ENCODE results near the gene NMNAT2. TPM values are rescaled to one million over a fixed set of nuclear protein-coding genes. Genes with fewer than 3 reads are reported as not detected.

Gene NMNAT2
- total and polyA plus RNA-seq, 2 donors from 2014 or later = 0.17 to 2.0 TPM

DNA sequence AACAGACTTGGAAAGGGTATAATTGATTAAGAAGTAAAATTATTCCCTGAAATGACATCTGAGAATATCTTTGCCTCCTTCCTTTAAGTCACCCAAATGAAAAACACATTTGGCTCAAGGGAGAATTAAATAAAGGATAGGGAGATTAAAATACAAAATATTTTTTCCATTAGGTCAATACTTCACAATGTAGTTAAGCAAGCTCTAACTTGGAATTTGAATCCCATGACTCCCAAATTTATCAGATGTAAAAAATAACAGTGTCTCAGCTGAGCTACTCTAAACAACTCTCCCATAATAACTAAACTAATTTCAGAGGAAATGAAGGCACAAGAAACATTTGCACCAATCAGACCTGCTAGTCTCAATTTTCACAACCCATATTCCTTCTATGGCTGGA lies 6.5 kb upstream of the NMNAT2 start:
- Histone ChIP-seq H3K27ac (ENCODE audit: low read depth in 2 of 2, low read length in 2 of 2) (no peak overlapping the region), H3K4me1 (ENCODE audit: control insufficient read depth in 2 of 3, insufficient read depth in 2 of 3, low read depth in 1 of 3, low read length in 3 of 3) (no peaks in the 10 kb centered on the region), H3K9me3 (ENCODE audit: control insufficient read depth in 2 of 3, insufficient read depth in 1 of 3, low read length in 3 of 3) (no peaks in the 10 kb centered on the region), H3K4me3 (ENCODE audit: low read length in 3 of 3) (no peak overlapping the region), H3K36me3 (ENCODE audit: control insufficient read depth in 2 of 3, insufficient read depth in 3 of 3, low read length in 3 of 3) (no peaks in the 10 kb centered on the region), H3K27me3 (ENCODE audit: control insufficient read depth, insufficient read depth, low read length) (no peaks in the 10 kb centered on the region), H3K9ac (ENCODE audit: low read length in 3 of 3) (no peak overlapping the region)
- DNase-seq (no peak), FAIRE-seq (no peak)
- no peak for TF ChIP-seq CTCF (IDR thresholded peaks at IDR 0.05; ENCODE audit: borderline replicate concordance, extremely low read depth, insufficient read depth)
- intact Hi-C loops (cut with DNase I) = no loop called here

DNA sequence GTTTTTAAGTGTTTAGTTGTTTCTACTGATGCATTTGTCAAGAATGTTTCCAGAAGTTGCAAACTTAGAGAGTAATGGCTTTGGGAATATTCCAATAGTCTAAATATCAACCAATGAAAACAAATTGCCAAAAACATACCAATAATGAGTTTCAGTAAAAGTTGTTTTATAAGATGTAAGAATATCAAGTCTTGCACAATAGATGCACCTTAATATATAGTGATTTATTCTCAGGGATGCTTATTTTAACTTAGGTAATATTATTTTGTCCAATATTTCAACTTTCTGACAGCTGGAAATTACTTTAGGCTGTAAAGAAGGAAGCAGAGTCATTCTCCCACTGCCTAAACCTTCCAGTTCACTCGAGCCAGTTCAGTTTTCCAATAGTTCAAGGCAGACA lies 5.4 kb upstream of the NMNAT2 start:
- Histone ChIP-seq H3K36me3 (ENCODE audit: control insufficient read depth in 2 of 3, insufficient read depth in 3 of 3, low read length in 3 of 3) (no peaks in the 10 kb centered on the region), H3K27me3 (ENCODE audit: control insufficient read depth, insufficient read depth, low read length) (peaks cover 5% of the 10 kb centered on the region), H3K27ac (ENCODE audit: low read depth in 2 of 2, low read length in 2 of 2) (no peak overlapping the region), H3K9ac (ENCODE audit: low read length in 3 of 3) (no peak overlapping the region), H3K4me1 (ENCODE audit: control insufficient read depth in 2 of 3, insufficient read depth in 2 of 3, low read depth in 1 of 3, low read length in 3 of 3) (no peaks in the 10 kb centered on the region), H3K4me3 (ENCODE audit: low read length in 3 of 3) (no peak overlapping the region), H3K9me3 (ENCODE audit: control insufficient read depth in 2 of 3, insufficient read depth in 1 of 3, low read length in 3 of 3) (no peaks in the 10 kb centered on the region)
- FAIRE-seq (no peak), DNase-seq (no peak)
- intact Hi-C loops (cut with DNase I) = no loop called here
- TF ChIP-seq CTCF (IDR thresholded peaks at IDR 0.05; ENCODE audit: borderline replicate concordance, extremely low read depth, insufficient read depth) = no peak

DNA sequence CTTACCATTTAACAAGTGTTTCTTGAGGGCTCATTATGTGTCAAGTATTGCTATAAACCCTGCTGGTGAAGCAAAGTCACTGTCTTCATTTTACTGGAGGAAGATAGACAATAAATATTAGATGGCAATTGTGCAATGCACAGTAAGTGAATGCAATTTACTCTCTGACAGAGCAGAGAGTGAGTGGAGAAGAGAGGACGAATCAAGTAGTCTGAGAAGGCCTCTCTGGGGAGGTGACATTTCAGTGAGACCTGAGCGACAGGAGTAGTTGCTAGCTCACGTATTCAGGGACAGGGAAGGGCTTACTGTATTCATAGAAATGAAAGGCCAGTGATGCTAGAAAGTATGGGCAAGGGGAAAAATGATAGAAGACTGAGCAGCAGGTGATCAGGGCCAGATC lies 1.2 kb upstream of the NMNAT2 start:
- TF ChIP-seq CTCF (IDR thresholded peaks at IDR 0.05; ENCODE audit: borderline replicate concordance, extremely low read depth, insufficient read depth) = no peak
- intact Hi-C loops (cut with DNase I) = no loop called here
- Histone ChIP-seq H3K9ac (ENCODE audit: low read length in 3 of 3) (no peak overlapping the region), H3K27ac (ENCODE audit: low read depth in 2 of 2, low read length in 2 of 2) (no peak overlapping the region), H3K27me3 (ENCODE audit: control insufficient read depth, insufficient read depth, low read length) (peaks cover 10% of the 10 kb centered on the region), H3K4me3 (ENCODE audit: low read length in 3 of 3) (no peak overlapping the region), H3K4me1 (ENCODE audit: control insufficient read depth in 2 of 3, insufficient read depth in 2 of 3, low read depth in 1 of 3, low read length in 3 of 3) (peaks cover 0 to 13% (median 0%) of the 10 kb centered on the region in 3 donors), H3K36me3 (ENCODE audit: control insufficient read depth in 2 of 3, insufficient read depth in 3 of 3, low read length in 3 of 3) (no peaks in the 10 kb centered on the region), H3K9me3 (ENCODE audit: control insufficient read depth in 2 of 3, insufficient read depth in 1 of 3, low read length in 3 of 3) (no peaks in the 10 kb centered on the region)
- no peak for FAIRE-seq
- DNase-seq = no peak

GRCh38 chr1:183418696-183419095 lies 516 bp upstream of the NMNAT2 start:
- H3K27me3 ChIP-seq (ENCODE audit: control insufficient read depth, insufficient read depth, low read length) = peaks cover 10% of the 10 kb centered on the region
- FAIRE-seq = no peak
- no peak overlapping the region for H3K9ac ChIP-seq (ENCODE audit: low read length in 3 of 3)
- H3K27ac ChIP-seq (ENCODE audit: low read depth in 2 of 2, low read length in 2 of 2) = no peak overlapping the region
- no peaks in the 10 kb centered on the region for H3K9me3 ChIP-seq (ENCODE audit: control insufficient read depth in 2 of 3, insufficient read depth in 1 of 3, low read length in 3 of 3)
- no peak overlapping the region for H3K4me3 ChIP-seq (ENCODE audit: low read length in 3 of 3)
- no peak for DNase-seq
- no peaks in the 10 kb centered on the region for H3K36me3 ChIP-seq (ENCODE audit: control insufficient read depth in 2 of 3, insufficient read depth in 3 of 3, low read length in 3 of 3)
- TF ChIP-seq CTCF (IDR thresholded peaks at IDR 0.05; ENCODE audit: borderline replicate concordance, extremely low read depth, insufficient read depth) = no peak
- intact Hi-C loops (cut with DNase I) = no loop called here
- H3K4me1 ChIP-seq (ENCODE audit: control insufficient read depth in 2 of 3, insufficient read depth in 2 of 3, low read depth in 1 of 3, low read length in 3 of 3) = peaks cover 0 to 13% (median 0%) of the 10 kb centered on the region in 3 donors
